ENCODE data around the gene HES7. TPM values are rescaled to one million over a fixed set of nuclear protein-coding genes. Genes with fewer than 3 reads are reported as not detected.
"Not testable (repeated sequence)": the region's sequence is repeated elsewhere in the genome, so short reads cannot be mapped to it uniquely, and the experiment has no call there.

HES7 gene
- total RNA-seq, 3 donors from 2014 or later (not counting 1 experiment from before 2014, with no cell fraction given) = 0.50 to 0.77 (median 0.61) TPM

GRCh38 chr17:8079291-8080207 lies 44.4 kb downstream of the HES7 start:
- Histone ChIP-seq H3K36me3 (ENCODE audit: control insufficient read depth, insufficient read depth, low read length) (no peaks in the 10 kb centered on the region), H3K4me1 (ENCODE audit: control insufficient read depth, insufficient read depth, low read length) (peaks cover 19% of the 10 kb centered on the region), H3K27me3 (ENCODE audit: control insufficient read depth, insufficient read depth, low read length) (peaks cover 3% of the 10 kb centered on the region), H3K4me3 (ENCODE audit: low read length) (peak overlapping the region; percentile 32), H3K9me3 (ENCODE audit: control insufficient read depth, insufficient read depth, low read length) (no peaks in the 10 kb centered on the region), H3K27ac (ENCODE audit: low read length) (peak overlapping the region; percentile 46)
- Mint-ChIP-seq H3K4me1 (peaks cover 0 to 15% of the 10 kb centered on the region in 2 donors), H3K27me3 (ENCODE audit: low read depth in 2 of 2) (peaks cover 8 to 13% of the 10 kb centered on the region in 2 donors), H3K27ac (peak overlapping the region; percentile 56 to 88), H3K9me3 (no peaks in the 10 kb centered on the region), H3K4me3 (peak overlapping the region; percentile 90), H3K36me3 (no peaks in the 10 kb centered on the region)
- intact Hi-C loops (cut with micrococcal nuclease) = loop anchor here (5.0 kb wide), 1 partner anchor 38 kb away; the partner anchor contains the start of gene ALOXE3
- ATAC-seq (peak; percentile 82 to 88 (median 87)), DNase-seq (peak; percentile 82 to 91)
- TF ChIP-seq CTCF (IDR thresholded peaks at IDR 0.05) = peak; percentile 89
- WGBS (ENCODE audit: insufficient coverage) = under 1% methylated on average over 87 of the region's 87 CpGs

- H3K27ac Mint-ChIP-seq = not testable (repeated sequence)
- H3K4me1 Mint-ChIP-seq = peaks cover 10 to 31% of the 10 kb centered on the region in 2 donors
Measured at GRCh38 chr17:8077939-8078338, 46.0 kb downstream of the HES7 start.

GRCh38 chr17:8076502-8077266 lies 47.2 kb downstream of the HES7 start:
- H3K27me3 ChIP-seq (ENCODE audit: control insufficient read depth, insufficient read depth, low read length) = peaks cover 29% of the 10 kb centered on the region
- H3K4me1 ChIP-seq (ENCODE audit: control insufficient read depth, insufficient read depth, low read length) = peaks cover 44% of the 10 kb centered on the region
- intact Hi-C loops (cut with micrococcal nuclease) = no loop called here
- peaks cover 34 to 40% of the 10 kb centered on the region in 2 donors for H3K27me3 Mint-ChIP-seq (ENCODE audit: low read depth in 2 of 2)
- no peak overlapping the region for H3K4me3 ChIP-seq (ENCODE audit: low read length)
- no peaks in the 10 kb centered on the region for H3K36me3 Mint-ChIP-seq
- no peaks in the 10 kb centered on the region for H3K9me3 ChIP-seq (ENCODE audit: control insufficient read depth, insufficient read depth, low read length)
- WGBS (ENCODE audit: insufficient coverage) = 81% methylated on average over 13 of the region's 13 CpGs
- no peaks in the 10 kb centered on the region for H3K9me3 Mint-ChIP-seq
- H3K4me1 Mint-ChIP-seq = peaks cover 16 to 44% of the 10 kb centered on the region in 2 donors
- H3K36me3 ChIP-seq (ENCODE audit: control insufficient read depth, insufficient read depth, low read length) = no peaks in the 10 kb centered on the region
- no peak overlapping the region for H3K4me3 Mint-ChIP-seq
- no peak overlapping the region for H3K27ac Mint-ChIP-seq
- ATAC-seq (no peak), DNase-seq (no peak)
- TF ChIP-seq CTCF (IDR thresholded peaks at IDR 0.05) = no peak
- no peak overlapping the region for H3K27ac ChIP-seq (ENCODE audit: low read length)

More at GRCh38 chr17:8077939-8078338, 46.0 kb downstream of the HES7 start:
- H3K9me3 Mint-ChIP-seq; H3K4me3 ChIP-seq (ENCODE audit: low read length); intact Hi-C loops (cut with micrococcal nuclease); H3K9me3 ChIP-seq (ENCODE audit: control insufficient read depth, insufficient read depth, low read length); H3K4me3 Mint-ChIP-seq; H3K36me3 ChIP-seq (ENCODE audit: control insufficient read depth, insufficient read depth, low read length); ATAC-seq; H3K27ac ChIP-seq (ENCODE audit: low read length); H3K36me3 Mint-ChIP-seq; DNase-seq: not testable (repeated sequence)
- 74% methylated on average over 4 of the region's 5 CpGs for WGBS (ENCODE audit: insufficient coverage)
- H3K27me3 Mint-ChIP-seq (ENCODE audit: low read depth in 2 of 2) = peaks cover 22 to 28% of the 10 kb centered on the region in 2 donors
- H3K4me1 ChIP-seq (ENCODE audit: control insufficient read depth, insufficient read depth, low read length) = peaks cover 32% of the 10 kb centered on the region
- peaks cover 18% of the 10 kb centered on the region for H3K27me3 ChIP-seq (ENCODE audit: control insufficient read depth, insufficient read depth, low read length)
